GM19452 (cell line): ENCODE measurements around the gene SMTN.

Experiments used
- ATAC-seq: cut with Tn5 transposase; IDR thresholded peaks from one replicate; pipeline ENCODE4 v1.9.1; 2021; ENCODE audit not compliant: unreplicated experiment

SMTN gene

GRCh38 chr22:31148953-31149627 lies 68.0 kb downstream of the SMTN start:
- ATAC-seq: no peak

- no peak for ATAC-seq
These were observed 69.5 kb downstream of the SMTN start for GRCh38 chr22:31150615-31151014.

- no peak for ATAC-seq
These were observed 70.8 kb downstream of the SMTN start for GRCh38 chr22:31151872-31152271.

GRCh38 chr22:31153357-31153756 lies 72.2 kb downstream of the SMTN start:
- ATAC-seq: no peak
